Hepatocyte (in vitro differentiated cells): Measurements from ENCODE around the gene AP2A2.

Source experiments
- EZH2phosphoT487 ChIP-seq: fragments of 200-600 bp; sonication (generic); IDR thresholded peaks from one replicate; pipeline ENCODE4 v1.6.1; 2018; ENCODE audit warnings: antibody characterized with exemption, mild to moderate bottlenecking, low read depth, moderate library complexity; ENCODE audit not compliant: unreplicated experiment, severe bottlenecking
- TF ChIP-seq, protein P1 (sequence below): fragments of 200-600 bp; sonication (generic); IDR thresholded peaks from 2 replicates; pipeline ENCODE4 v1.5.1; 2016; ENCODE audit warnings: antibody characterized with exemption, mild to moderate bottlenecking; ENCODE audit not compliant: poor library complexity

DNA sequence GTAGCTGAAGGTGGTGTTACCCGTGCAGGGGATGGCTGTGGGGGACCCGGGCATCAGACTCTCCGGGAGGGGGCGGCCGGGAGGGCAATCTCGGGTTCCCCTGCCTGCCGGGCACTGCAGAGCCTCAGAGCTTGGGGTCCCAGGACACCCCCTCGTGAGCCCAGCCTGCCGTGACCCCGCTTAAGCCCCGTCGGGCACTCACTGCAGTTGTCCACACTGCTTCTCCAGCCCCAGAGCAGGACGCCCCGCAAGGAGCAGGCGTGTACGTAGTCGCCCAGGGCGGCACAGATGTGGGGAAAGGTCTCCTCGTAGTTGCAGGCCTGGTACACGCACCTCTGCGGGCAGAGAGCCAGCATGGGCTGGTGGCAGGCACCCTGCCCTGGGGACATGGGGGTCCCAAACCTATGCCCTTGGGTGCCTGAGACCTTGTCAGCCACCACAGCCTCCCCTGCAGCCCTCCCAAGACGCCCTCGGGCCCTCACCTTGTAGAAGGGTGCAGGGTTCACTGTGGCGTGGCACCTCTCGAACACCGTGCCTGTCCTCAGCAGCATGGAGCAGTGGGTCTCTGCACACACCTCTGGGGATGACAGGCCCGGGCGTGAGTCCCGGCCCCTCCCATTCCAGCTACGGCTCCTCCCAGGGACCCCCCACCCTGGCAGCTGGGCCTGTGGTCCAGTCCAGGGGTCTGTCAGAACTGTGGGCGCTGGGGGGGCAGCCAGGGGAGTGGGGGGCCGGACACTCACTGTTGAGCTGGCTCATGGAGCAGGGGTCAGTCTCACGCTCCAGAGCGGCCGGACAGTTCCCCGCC, 102.0 kb downstream of the AP2A2 start:
- TF ChIP-seq, protein P1, sequence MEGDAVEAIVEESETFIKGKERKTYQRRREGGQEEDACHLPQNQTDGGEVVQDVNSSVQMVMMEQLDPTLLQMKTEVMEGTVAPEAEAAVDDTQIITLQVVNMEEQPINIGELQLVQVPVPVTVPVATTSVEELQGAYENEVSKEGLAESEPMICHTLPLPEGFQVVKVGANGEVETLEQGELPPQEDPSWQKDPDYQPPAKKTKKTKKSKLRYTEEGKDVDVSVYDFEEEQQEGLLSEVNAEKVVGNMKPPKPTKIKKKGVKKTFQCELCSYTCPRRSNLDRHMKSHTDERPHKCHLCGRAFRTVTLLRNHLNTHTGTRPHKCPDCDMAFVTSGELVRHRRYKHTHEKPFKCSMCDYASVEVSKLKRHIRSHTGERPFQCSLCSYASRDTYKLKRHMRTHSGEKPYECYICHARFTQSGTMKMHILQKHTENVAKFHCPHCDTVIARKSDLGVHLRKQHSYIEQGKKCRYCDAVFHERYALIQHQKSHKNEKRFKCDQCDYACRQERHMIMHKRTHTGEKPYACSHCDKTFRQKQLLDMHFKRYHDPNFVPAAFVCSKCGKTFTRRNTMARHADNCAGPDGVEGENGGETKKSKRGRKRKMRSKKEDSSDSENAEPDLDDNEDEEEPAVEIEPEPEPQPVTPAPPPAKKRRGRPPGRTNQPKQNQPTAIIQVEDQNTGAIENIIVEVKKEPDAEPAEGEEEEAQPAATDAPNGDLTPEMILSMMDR = no peak
- no peak for TF ChIP-seq EZH2phosphoT487
